Measurements from ENCODE around the gene FAM229B. TPM values are rescaled to one million over a fixed set of nuclear protein-coding genes. Genes with fewer than 3 reads are reported as not detected.

FAM229B gene
- polyA plus RNA-seq, 5 donors: 31.8 to 38.9 (median 38.0) TPM

GRCh38 chr6:112128208-112128607 lies 40.8 kb downstream of the FAM229B start:
- no peak for DNase-seq

- DNase-seq: no peak
Measured at GRCh38 chr6:112130878-112131277, 43.5 kb downstream of the FAM229B start.

GRCh38 chr6:112139052-112139451 lies 51.7 kb downstream of the FAM229B start:
- DNase-seq: no peak

GRCh38 chr6:112141707-112142106 lies 54.3 kb downstream of the FAM229B start:
- no peak for DNase-seq

GRCh38 chr6:112144145-112144926 lies 56.9 kb downstream of the FAM229B start:
- DNase-seq: no peak

GRCh38 chr6:112145080-112145573 lies 57.7 kb downstream of the FAM229B start:
- DNase-seq: no peak

GRCh38 chr6:112148103-112148502 lies 60.7 kb downstream of the FAM229B start:
- DNase-seq: no peak

- DNase-seq: no peak
Measured at GRCh38 chr6:112149236-112149635, 61.8 kb downstream of the FAM229B start.

GRCh38 chr6:112149719-112150263 lies 62.4 kb downstream of the FAM229B start:
- DNase-seq: peak; percentile 73 to 82

GRCh38 chr6:112150363-112150762 lies 63.0 kb downstream of the FAM229B start:
- DNase-seq: no peak

Other genes starting within 250 kb of the FAM229B start
- gene FYN, start 214.1 kb upstream of the FAM229B start, polyA plus RNA-seq (ENCODE audit: insufficient read depth in 1 of 5, insufficient read length in 5 of 5, low replicate concordance in 1 of 5): 100 to 1,000 TPM; 105 to 153 (median 140) TPM
- under 1 TPM; 0.30 to 0.76 (median 0.55) TPM for gene CCN6, start 33.5 kb upstream of the FAM229B start, polyA plus RNA-seq (ENCODE audit: insufficient read depth in 1 of 5, insufficient read length in 5 of 5, low replicate concordance in 1 of 5)
- 10 to 100 TPM; 31.6 to 58.0 (median 46.4) TPM for gene TUBE1, start 109 bp upstream of the FAM229B start, polyA plus RNA-seq (ENCODE audit: insufficient read depth in 1 of 5, insufficient read length in 5 of 5, low replicate concordance in 1 of 5)
- 100 to 1,000 TPM; 169 to 243 (median 226) TPM for gene LAMA4, start 167.0 kb downstream of the FAM229B start, polyA plus RNA-seq (ENCODE audit: insufficient read depth in 1 of 5, insufficient read length in 5 of 5, low replicate concordance in 1 of 5)

All from right lung (tissue), 5 donors.